GM21619 (cell line): ENCODE measurements around the gene RUSC1.
"Not testable (repeated sequence)": the region's sequence is repeated elsewhere in the genome, so short reads cannot be mapped to it uniquely, and the experiment has no call there.

Experiments used
- ATAC-seq: cut with Tn5 transposase; IDR thresholded peaks from one replicate; pipeline ENCODE4 v1.9.1; 2021; ENCODE audit not compliant: unreplicated experiment

RUSC1 gene

GRCh38 chr1:155322571-155322952 lies 1.9 kb downstream of the RUSC1 start:
- no peak for ATAC-seq

DNA sequence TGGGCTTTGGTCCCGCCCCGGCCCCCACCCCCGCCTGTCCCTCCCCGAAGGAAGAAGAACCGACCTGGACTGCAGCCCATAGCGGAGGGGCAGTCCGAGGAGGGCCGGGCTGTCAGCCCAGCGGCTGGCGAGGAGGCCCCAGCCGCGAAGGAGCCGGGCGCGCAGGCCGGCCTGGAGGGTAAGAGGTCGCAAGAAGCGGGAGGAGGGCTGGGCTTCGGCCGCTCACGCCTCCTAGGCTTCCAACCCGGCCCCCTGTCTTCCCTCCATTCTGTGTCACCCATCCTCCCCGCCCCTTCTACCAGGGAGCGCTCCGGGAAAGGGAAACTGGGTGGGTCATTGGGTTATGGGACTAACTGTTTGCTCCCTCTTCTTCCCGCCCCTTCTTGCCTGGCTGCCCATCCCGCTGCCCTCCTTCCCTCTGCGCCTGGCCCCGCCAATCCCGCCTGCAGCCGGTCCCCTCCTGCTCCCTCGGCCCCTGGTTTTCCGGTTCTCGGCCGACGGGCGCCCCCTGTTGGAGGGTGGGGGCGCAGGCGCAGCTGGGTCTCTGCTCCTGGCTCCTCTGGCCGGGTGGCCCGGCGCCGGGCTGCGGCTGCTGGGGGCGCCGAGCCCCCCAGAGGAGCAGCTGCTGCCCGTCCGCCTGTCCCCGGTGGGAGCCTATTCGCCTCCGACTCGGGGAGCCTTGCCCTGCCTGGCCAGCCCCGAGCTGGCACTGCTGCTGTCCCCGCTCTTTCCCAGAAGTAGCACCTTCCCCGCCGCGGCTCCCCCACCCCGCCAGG lies 2.4 kb downstream of the RUSC1 start:
- ATAC-seq, result peak; percentile 31

- peak; percentile 33 for ATAC-seq
Observed at GRCh38 chr1:155323729-155324036, 3.0 kb downstream of the RUSC1 start.

GRCh38 chr1:155324037-155324716 lies 3.5 kb downstream of the RUSC1 start:
- ATAC-seq, result peak; percentile 65

DNA sequence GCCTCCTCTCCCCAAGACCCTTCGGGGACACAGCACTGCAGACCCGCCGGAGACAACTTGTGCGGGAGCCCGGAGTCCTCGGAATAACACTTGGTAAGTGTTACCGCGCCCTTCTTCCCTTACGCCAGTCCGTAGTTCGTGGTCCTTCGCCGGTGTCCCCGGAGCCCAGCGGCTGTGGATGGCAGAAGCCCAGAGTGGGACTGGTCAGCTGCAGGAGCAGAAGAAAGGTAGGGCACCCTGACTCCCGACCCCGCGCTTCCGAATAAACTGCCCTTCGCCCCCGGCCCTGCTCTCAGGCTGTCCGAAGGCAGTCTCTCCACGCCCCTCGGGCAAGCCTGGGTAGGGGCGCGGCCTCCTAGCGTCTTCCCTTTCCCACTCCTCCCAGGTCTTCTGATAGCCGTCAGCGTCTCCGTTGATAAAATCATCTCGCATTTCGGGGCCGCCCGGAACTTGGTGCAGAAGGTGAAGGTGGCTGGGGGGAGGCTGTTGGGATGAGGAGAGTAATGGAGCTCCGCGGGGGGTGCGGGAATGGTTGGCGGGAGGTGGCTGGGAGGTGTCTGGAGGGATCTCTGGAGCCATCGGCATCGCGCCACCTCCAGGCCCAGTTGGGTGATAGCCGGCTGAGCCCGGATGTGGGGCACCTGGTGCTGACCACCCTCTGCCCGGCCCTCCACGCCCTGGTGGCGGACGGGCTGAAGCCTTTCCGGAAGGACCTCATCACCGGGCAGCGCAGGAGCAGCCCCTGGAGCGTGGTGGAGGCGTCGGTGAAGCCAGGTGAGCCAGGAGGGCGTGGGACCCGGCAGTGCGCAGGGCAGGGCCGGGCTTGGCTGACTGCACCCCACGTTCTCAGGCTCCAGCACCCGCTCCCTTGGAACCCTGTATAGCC lies 4.3 kb downstream of the RUSC1 start:
- no peak for ATAC-seq

DNA sequence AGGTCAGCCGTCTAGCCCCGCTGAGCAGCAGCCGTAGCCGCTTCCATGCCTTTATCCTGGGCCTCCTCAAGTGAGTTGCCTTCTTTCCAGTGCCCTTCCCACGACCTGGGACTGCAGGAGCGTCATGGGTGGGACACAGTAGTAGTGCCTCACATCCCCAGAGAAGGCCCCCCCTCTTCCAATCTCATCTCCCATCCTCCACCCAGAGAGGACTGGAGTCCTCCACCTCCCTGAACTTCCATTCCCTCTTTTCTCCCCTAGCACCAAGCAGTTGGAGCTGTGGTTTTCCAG lies 4.9 kb downstream of the RUSC1 start:
- ATAC-seq, result no peak

GRCh38 chr1:155326020-155326526 lies 5.4 kb downstream of the RUSC1 start:
- ATAC-seq, result no peak

DNA sequence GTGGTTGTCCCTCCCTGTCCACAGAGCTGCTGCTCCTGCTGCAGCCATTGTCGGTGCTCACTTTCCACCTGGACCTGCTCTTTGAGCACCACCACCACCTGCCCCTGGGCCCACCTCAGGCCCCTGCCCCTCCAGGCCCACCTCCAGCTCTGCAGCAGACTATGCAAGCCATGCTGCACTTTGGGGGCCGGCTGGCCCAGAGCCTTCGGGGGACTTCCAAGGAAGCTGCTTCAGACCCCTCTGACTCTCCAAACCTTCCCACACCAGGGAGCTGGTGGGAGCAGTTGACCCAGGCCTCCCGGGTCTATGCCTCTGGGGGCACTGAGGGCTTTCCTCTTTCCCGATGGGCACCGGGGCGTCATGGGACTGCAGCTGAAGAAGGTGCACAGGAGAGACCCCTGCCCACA lies 5.9 kb downstream of the RUSC1 start:
- no peak for ATAC-seq

DNA sequence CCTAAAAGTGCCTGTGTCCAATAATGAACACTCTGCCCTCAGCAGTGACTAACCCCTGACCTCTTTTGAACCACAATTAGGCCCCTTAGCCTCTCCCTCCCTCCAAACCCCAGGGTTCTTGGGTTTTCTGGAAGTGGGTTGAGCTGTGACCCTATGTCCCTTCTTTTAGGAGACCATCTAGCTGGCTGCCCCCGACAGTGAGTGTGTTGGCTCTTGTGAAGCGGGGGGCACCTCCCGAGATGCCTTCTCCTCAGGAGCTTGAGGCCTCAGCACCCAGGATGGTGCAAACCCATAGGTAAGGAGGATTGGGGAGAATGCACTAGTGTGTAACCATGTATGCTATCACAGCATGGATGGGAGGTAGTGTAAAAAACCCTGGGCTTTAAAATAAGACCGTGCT lies 7.3 kb downstream of the RUSC1 start:
- ATAC-seq, result no peak

DNA sequence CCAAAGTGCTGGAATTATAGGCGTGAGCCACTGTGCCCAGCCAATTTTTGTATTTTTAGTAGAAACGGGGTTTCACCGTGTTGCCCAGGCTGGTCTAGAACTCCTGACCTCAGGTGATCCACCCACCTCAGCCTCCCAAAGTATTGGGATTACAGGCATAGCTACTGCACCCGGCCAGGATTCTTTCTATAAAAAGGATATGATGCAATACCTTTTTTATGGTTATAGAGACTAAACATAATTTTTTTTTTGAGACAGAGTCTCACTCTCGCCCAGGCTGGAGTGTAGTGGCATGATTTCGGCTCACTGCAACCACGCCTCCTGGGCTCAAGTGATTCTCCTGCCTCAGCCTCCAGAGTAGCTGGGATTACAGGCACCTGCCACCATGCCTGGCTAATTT lies 8.2 kb downstream of the RUSC1 start:
- not testable (repeated sequence) for ATAC-seq

DNA sequence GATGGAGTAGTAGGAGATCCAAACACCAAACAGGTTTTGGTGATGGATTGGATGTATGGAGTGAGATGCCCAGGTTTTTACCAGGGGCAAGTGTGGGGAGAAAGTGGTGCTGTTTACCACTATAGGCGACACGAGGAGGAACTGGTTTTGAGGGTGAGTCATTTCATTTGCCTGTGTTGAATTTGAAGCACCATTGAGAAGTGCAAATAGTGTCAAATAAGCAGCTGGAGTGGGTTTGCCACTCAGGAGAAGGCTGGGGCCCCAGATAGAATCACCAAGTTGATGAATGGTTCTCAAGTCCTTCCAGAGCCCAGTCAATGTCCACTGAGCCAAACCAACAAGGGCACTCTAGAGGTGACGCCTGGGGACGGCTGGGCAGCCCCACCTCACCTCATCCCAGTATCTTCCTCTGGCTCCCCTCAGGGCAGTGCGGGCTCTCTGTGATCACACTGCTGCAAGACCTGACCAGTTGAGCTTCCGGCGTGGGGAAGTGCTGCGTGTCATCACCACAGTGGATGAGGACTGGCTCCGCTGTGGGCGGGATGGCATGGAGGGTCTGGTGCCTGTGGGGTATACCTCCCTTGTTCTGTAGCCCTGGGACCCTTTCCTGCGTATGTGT lies 9.4 kb downstream of the RUSC1 start:
- ATAC-seq, result no peak

DNA sequence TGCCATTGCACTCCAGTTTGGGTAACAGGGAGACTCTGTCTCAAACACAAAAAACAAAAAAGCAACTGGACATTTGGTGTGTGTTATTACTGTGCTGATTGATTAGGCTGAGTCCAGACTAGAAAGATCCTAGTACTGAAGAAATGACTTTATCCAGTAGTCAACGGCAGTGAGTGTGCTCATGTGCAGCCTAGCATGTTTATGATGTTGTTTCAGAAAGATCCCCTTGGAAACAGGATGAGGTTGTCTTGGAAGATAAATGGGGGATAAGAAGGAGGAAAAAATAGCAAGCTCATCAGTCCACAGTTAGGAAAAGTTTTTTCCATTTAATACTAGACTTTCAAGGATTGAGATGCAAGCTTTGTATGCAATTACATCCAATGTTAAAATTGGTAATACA lies 14.3 kb downstream of the RUSC1 start:
- ATAC-seq, result no peak

- no peak for ATAC-seq
Observed at GRCh38 chr1:155339515-155340097, 18.9 kb downstream of the RUSC1 start.

- ATAC-seq, result no peak
Observed at GRCh38 chr1:155342842-155343241, 22.1 kb downstream of the RUSC1 start.

- no peak for ATAC-seq
Observed at GRCh38 chr1:155352631-155353030, 31.9 kb downstream of the RUSC1 start.

DNA sequence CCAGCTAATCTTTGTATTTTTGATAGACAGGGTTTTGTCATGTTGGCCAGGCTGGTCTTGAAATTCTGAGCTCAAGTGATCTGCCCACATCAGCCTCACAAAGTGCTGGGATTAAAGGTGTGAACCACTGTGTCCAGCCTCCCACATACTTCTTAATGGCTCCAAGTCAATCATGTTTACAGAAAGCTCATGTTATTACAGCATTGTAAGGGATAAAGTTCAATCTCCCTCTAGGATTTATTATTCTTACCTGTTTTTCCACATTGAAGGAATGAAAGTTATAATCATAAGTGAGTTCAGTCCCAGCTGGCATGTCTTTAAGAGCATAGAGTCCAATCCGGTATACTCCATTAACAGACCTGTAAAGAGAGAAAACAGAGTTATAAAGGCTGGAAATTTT lies 39.4 kb downstream of the RUSC1 start:
- ATAC-seq, result no peak

- no peak for ATAC-seq
Observed at GRCh38 chr1:155379180-155379579, 58.5 kb downstream of the RUSC1 start.

- no peak for ATAC-seq
Observed at GRCh38 chr1:155379631-155380090, 59.0 kb downstream of the RUSC1 start.
